A673 (cell line): Measurements from ENCODE around the gene CLTRN. TPM values are rescaled to one million over a fixed set of nuclear protein-coding genes. Genes with fewer than 3 reads are reported as not detected.

Experiments used
- BruUV-seq: library from RNA; stranded (reverse); fragments of 400-500 nt; replicated peaks from 2 replicates; lab custom pipeline; 2021; lab: Mats Ljungman, UMichigan
- CTCF ChIA-PET: fragments of 300-600 bp; sonication (Branson Sonifier 250); formaldehyde crosslinking; loops from one replicate; lab custom pipeline; 2022; ENCODE audit warnings: antibody characterized with exemption; lab: Charles Lee
- POLR2A ChIA-PET: fragments of 300-600 bp; sonication (Branson Sonifier 250); formaldehyde crosslinking; loops from one replicate; lab custom pipeline; 2022; ENCODE audit warnings: antibody characterized with exemption; ENCODE audit not compliant: low non-redundant PET; lab: Charles Lee
- DNase-seq: peaks from one replicate; pipeline ENCODE4 v3.0.0-alpha.2; 2015; ENCODE audit warnings: low spot score
- H3K27ac ChIP-seq: fragments of 200-600 bp; sonication (generic); 2 replicates; pipeline ENCODE4 v1.5.1; 2016; ENCODE audit warnings: mixed run types, low read depth, mild to moderate bottlenecking, mixed read lengths, antibody characterized with exemption, low read length; ENCODE audit not compliant: poor library complexity, severe bottlenecking
- H3K27me3 ChIP-seq: fragments of 200-600 bp; sonication (generic); replicated peaks from 2 replicates; pipeline ENCODE4 v1.6.1; 2017; ENCODE audit warnings: mixed run types, low read depth, mild to moderate bottlenecking, mixed read lengths, antibody characterized with exemption, low read length; ENCODE audit not compliant: insufficient read depth, poor library complexity
- H3K36me3 ChIP-seq: fragments of 200-600 bp; sonication (generic); 2 replicates; pipeline ENCODE4 v1.6.1; 2016; ENCODE audit warnings: mixed run types, mild to moderate bottlenecking, mixed read lengths, antibody characterized with exemption, low read length; ENCODE audit not compliant: insufficient read depth, poor library complexity, severe bottlenecking
- H3K4me1 ChIP-seq: fragments of 200-600 bp; sonication (generic); 2 replicates; pipeline ENCODE4 v1.6.1; 2017; ENCODE audit warnings: mixed run types, mild to moderate bottlenecking, mixed read lengths, antibody characterized with exemption, low read length; ENCODE audit not compliant: insufficient read depth, poor library complexity, severe bottlenecking
- H3K4me3 ChIP-seq: fragments of 200-600 bp; sonication (generic); 2 replicates; pipeline ENCODE4 v1.5.1; 2016; ENCODE audit warnings: low read depth, mixed run types, mild to moderate bottlenecking, mixed read lengths, low read length; ENCODE audit not compliant: poor library complexity, severe bottlenecking
- H3K9me3 ChIP-seq: fragments of 200-600 bp; sonication (generic); 2 replicates; pipeline ENCODE4 v1.6.1; 2016; ENCODE audit warnings: mixed run types, low read depth, mild to moderate bottlenecking, mixed read lengths, antibody characterized with exemption, low read length; ENCODE audit not compliant: poor library complexity, severe bottlenecking
- EZH2 ChIP-seq: fragments of 200-600 bp; sonication (generic); IDR thresholded peaks from 2 replicates; pipeline ENCODE4 v1.6.1; 2017; ENCODE audit warnings: borderline replicate concordance, low read depth, mild to moderate bottlenecking, mixed read lengths, antibody characterized with exemption, low read length; ENCODE audit not compliant: poor library complexity, severe bottlenecking
- intact Hi-C: fragments of 100-400 bp; cut with micrococcal nuclease; formaldehyde crosslinking; loops from one replicate; pipeline ENCODE4 v1.10.0; 2022; ENCODE audit not compliant: unreplicated experiment
- total RNA-seq: library from RNA; stranded (reverse); gene quantifications from 2 replicates; pipeline ENCODE4 v1.2.3, GENCODE V29; 2021
- TF ChIP-seq, protein P1 (sequence below): fragments of 300-800, 200-600 bp; sonication (generic); conservative IDR thresholded peaks from 2 replicates; pipeline ENCODE4 v1.5.1; 2017; ENCODE audit warnings: low read depth, mild to moderate bottlenecking, antibody characterized with exemption, low read length, moderate library complexity, mixed read lengths

CLTRN gene
- total RNA-seq, 1 experiment from 2014 or later: not detected

DNA sequence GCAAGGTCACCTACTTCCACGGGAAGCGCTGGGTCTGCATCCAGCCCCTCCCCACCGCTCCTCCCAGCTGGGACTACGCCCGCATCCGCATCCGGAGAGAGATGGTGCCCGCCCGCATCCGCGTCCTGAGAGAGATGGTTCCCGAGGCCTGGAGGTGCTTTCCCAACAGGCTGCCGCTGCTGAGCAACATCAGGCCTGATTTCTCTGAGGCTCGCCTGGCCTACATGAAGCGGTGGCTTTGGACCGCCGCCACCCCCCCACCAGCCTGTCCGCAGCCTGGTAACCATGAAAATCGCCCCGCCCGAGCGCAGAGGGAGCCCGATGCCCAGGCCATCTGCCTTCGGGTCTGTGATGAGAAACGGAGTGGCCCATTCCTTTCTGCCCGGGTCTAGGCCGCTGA, 18.1 kb downstream of the CLTRN start:
- H3K36me3 ChIP-seq: no peaks in the 10 kb centered on the region
- ChIA-PET POLR2A (no interaction called here), CTCF (no interaction called here)
- DNase-seq: no peak
- no peaks in the 10 kb centered on the region for H3K4me1 ChIP-seq
- no peak overlapping the region for H3K27ac ChIP-seq
- H3K4me3 ChIP-seq: no peak overlapping the region
- H3K27me3 ChIP-seq: peaks cover 22% of the 10 kb centered on the region
- intact Hi-C loops: loop anchor here (10.0 kb wide), 1 partner anchor 152 kb away; the partner anchor contains the start of gene PIR
- TF ChIP-seq, protein P1, sequence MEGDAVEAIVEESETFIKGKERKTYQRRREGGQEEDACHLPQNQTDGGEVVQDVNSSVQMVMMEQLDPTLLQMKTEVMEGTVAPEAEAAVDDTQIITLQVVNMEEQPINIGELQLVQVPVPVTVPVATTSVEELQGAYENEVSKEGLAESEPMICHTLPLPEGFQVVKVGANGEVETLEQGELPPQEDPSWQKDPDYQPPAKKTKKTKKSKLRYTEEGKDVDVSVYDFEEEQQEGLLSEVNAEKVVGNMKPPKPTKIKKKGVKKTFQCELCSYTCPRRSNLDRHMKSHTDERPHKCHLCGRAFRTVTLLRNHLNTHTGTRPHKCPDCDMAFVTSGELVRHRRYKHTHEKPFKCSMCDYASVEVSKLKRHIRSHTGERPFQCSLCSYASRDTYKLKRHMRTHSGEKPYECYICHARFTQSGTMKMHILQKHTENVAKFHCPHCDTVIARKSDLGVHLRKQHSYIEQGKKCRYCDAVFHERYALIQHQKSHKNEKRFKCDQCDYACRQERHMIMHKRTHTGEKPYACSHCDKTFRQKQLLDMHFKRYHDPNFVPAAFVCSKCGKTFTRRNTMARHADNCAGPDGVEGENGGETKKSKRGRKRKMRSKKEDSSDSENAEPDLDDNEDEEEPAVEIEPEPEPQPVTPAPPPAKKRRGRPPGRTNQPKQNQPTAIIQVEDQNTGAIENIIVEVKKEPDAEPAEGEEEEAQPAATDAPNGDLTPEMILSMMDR: no peak
- no peak for TF ChIP-seq EZH2
- BruUV-seq: no TSS peak
- no peaks in the 10 kb centered on the region for H3K9me3 ChIP-seq

DNA sequence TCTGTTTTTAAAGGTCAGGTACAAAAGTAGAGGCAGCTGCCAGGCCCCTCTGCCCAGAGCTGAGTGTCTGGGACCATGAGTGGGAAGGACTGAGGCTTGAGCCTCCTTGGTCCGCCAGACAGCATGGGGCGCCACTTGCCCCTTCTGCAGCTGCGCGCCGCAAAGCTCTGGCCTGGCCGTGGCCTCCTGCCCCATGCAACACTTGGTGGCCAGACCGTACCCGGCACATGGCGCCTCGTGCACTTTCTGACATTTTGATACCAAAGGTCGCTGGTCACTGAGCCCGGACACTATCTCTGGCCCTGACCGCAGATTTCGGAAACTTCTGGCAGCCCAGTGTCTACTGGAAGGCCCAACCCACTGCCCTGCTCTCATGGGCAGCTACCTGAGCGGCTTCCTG, 18.6 kb downstream of the CLTRN start:
- no peak for DNase-seq
- Histone ChIP-seq H3K4me3 (no peak overlapping the region), H3K27me3 (peaks cover 19% of the 10 kb centered on the region), H3K36me3 (no peaks in the 10 kb centered on the region), H3K4me1 (no peaks in the 10 kb centered on the region), H3K27ac (no peak overlapping the region), H3K9me3 (no peaks in the 10 kb centered on the region)
- intact Hi-C loops: loop anchor here (10.0 kb wide), 1 partner anchor 151 kb away; the partner anchor contains the start of gene PIR
- BruUV-seq: no TSS peak
- ChIA-PET POLR2A (no interaction called here), CTCF (no interaction called here)
- TF ChIP-seq EZH2: no peak
- TF ChIP-seq, protein P1: no peak

DNA sequence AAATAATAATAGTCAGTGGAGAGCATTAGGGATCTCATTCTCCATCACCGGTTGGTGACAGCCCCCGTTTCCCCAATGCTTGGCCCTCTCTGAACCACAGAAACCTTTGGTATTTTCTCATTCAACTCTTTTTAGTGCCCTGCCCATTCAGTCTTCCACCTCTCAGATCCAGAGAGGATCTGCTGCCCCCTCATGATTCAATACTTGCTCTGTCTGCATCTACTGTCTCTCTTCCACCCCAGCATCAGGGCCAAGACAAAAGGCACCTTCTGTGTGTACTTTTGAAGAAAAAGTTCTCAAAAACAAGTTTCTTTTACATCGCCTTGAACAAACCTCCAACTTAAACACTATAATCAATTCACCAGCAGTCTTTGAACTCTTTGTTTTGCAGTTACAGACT, 19.3 kb downstream of the CLTRN start:
- intact Hi-C loops: loop anchor here (10.0 kb wide), 1 partner anchor 150 kb away; the partner anchor contains the start of gene PIR

More for the DNA sequence above, 19.3 kb downstream of the CLTRN start:
- no TSS peak for BruUV-seq
- Histone ChIP-seq H3K27ac (no peak overlapping the region), H3K4me3 (no peak overlapping the region), H3K27me3 (peaks cover 19% of the 10 kb centered on the region), H3K4me1 (no peaks in the 10 kb centered on the region), H3K36me3 (no peaks in the 10 kb centered on the region), H3K9me3 (no peaks in the 10 kb centered on the region)
- ChIA-PET CTCF (no interaction called here), POLR2A (no interaction called here)
- TF ChIP-seq EZH2: no peak
- TF ChIP-seq, protein P1: no peak
- DNase-seq: no peak
